Endothelial cell of umbilical vein (primary cell): ENCODE results near the gene MCF2L.

ENCODE experiments used
- EZH2 ChIP-seq: IDR thresholded peaks from 2 replicates; pipeline ENCODE4 v1.6.1; 2012; ENCODE audit warnings: borderline replicate concordance, low read depth, mild to moderate bottlenecking, moderate library complexity, low read length, inconsistent platforms; ENCODE audit not compliant: severe bottlenecking
- MYC ChIP-seq: IDR thresholded peaks from one replicate; pipeline ENCODE4 v1.6.1; 2011; ENCODE audit warnings: mild to moderate bottlenecking, low read depth, low read length
- POLR2A ChIP-seq: IDR thresholded peaks from 2 replicates; pipeline ENCODE4 v1.6.1; 2012; ENCODE audit warnings: low read depth, mild to moderate bottlenecking, control low read depth, low read length
- POLR2AphosphoS5 ChIP-seq: IDR thresholded peaks from 2 replicates; pipeline ENCODE4 v1.6.1; 2012; ENCODE audit warnings: low read depth, mild to moderate bottlenecking, control low read depth, low read length, moderate library complexity; ENCODE audit not compliant: insufficient read depth
- TF ChIP-seq, protein P1 (sequence below), 2 donors: IDR thresholded peaks; 1 replicate in 1 of 2; 2 replicates in 1 of 2; pipeline ENCODE4 v1.5.1; 2011; ENCODE audit warnings: low read length in 2 of 2, mild to moderate bottlenecking in 2 of 2, moderate library complexity in 2 of 2, control low read depth in 1 of 2, inconsistent platforms in 1 of 2, low read depth in 1 of 2; ENCODE audit not compliant: insufficient read depth in 1 of 2; ENCODE audit errors: extremely low read depth in 1 of 2

GRCh38 chr13:113091891-113092775 is 123.1 kb downstream of the MCF2L start:
- TF ChIP-seq MYC (no peak), POLR2AphosphoS5 (no peak), POLR2A (no peak), EZH2 (no peak)
- TF ChIP-seq, protein P1, sequence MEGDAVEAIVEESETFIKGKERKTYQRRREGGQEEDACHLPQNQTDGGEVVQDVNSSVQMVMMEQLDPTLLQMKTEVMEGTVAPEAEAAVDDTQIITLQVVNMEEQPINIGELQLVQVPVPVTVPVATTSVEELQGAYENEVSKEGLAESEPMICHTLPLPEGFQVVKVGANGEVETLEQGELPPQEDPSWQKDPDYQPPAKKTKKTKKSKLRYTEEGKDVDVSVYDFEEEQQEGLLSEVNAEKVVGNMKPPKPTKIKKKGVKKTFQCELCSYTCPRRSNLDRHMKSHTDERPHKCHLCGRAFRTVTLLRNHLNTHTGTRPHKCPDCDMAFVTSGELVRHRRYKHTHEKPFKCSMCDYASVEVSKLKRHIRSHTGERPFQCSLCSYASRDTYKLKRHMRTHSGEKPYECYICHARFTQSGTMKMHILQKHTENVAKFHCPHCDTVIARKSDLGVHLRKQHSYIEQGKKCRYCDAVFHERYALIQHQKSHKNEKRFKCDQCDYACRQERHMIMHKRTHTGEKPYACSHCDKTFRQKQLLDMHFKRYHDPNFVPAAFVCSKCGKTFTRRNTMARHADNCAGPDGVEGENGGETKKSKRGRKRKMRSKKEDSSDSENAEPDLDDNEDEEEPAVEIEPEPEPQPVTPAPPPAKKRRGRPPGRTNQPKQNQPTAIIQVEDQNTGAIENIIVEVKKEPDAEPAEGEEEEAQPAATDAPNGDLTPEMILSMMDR (IDR thresholded peaks at IDR 0.05; ENCODE audit: extremely low read depth in 1 of 2, insufficient read depth in 1 of 2, low read depth in 1 of 2, low read length in 2 of 2) = no peak
